Measurements from ENCODE around the gene KLF3.

Gene KLF3

DNA sequence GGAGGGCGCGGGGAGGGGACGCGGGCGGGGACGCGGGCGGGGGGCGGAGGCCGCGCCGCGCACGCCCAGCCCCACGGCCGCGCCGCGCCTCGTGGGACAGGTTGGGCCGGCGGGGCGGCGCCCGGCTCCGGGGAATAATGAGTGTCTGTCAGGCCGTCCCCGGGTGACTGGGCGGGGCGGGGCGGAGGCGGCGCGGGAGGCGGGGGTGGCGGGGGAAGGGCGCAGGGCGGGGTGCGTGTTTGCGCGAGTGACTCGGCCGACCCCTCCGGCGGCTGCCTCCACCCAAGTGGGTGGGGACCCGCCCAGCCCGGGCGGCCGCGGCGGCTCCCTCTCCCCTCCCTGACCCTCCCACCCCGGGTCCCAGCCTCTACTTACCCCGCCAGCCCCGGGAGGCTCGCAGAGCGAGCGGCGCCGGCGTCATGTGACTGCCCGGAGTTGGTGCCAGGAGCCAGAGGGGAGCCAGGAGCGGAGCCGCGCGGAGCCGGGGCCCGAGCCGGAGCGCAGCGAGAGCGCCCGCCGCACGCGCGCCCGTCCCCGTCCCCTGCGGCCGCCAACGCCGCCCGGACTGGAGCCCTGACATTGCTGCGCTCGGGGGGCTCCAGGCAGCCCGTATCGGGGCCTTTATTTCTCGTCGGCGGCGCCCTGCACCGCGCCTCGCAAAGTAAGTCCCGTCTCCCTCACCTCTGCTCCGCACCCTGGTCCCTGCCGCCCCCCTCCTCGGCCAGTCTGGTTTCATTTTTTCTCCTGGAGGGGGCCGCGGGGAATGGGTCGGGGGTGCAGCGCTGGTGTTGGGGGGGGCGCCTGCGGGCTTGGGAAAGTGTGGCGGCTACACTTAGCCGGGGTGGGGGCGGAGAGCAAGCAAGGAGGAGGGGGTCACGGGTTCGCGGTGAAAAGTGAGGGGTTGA, at the start of gene KLF3:
TSS of gene KLF3 (plus strand) at position 399 of the 905 bp plus-strand sequence. CDS start 16,427 bp downstream, outside the sequence.
- Histone ChIP-seq H3K4me3 (ENCODE audit: low read depth in 1 of 2, low read length in 1 of 2) (peak within 1 kb of the TSS; percentile 88 to 89), H3K27ac (peak within 1 kb of the TSS; percentile 100), H3K4me1 (ENCODE audit: control insufficient read depth in 1 of 2, insufficient read depth in 1 of 2, low read depth in 1 of 2, low read length in 1 of 2) (peaks cover 57 to 59% of the 10 kb centered on the region in 2 experiments), H3K36me3 (no peaks in the 10 kb centered on the region), H3K9me3 (no peaks in the 10 kb centered on the region), H3K27me3 (no peaks in the 10 kb centered on the region)
- TF ChIP-seq, protein P1, sequence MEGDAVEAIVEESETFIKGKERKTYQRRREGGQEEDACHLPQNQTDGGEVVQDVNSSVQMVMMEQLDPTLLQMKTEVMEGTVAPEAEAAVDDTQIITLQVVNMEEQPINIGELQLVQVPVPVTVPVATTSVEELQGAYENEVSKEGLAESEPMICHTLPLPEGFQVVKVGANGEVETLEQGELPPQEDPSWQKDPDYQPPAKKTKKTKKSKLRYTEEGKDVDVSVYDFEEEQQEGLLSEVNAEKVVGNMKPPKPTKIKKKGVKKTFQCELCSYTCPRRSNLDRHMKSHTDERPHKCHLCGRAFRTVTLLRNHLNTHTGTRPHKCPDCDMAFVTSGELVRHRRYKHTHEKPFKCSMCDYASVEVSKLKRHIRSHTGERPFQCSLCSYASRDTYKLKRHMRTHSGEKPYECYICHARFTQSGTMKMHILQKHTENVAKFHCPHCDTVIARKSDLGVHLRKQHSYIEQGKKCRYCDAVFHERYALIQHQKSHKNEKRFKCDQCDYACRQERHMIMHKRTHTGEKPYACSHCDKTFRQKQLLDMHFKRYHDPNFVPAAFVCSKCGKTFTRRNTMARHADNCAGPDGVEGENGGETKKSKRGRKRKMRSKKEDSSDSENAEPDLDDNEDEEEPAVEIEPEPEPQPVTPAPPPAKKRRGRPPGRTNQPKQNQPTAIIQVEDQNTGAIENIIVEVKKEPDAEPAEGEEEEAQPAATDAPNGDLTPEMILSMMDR (IDR thresholded peaks at IDR 0.05), result peak; percentile 10

DNA sequence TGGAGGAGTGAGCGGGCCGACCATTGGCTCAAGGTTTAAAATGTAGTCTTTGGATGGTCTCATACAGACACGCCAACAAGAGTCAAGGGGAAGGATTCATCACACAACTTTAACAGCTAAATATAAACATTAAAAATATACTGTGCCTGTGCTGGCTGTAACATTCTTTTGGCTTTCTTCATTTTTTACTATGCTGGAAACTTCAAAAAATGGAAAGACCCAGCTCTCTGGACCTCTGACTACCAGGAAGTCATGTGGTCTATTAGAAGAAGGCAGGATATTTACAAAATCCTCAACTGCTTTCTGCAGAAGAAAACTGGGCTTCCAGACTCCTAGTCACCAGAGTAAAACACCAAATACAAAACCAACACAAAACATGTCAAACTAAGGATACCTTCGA, 49.8 kb upstream of the KLF3 start:
- no peaks in the 10 kb centered on the region for H3K9me3 ChIP-seq
- peaks cover 27 to 49% of the 10 kb centered on the region in 2 experiments for H3K4me1 ChIP-seq (ENCODE audit: control insufficient read depth in 1 of 2, insufficient read depth in 1 of 2, low read depth in 1 of 2, low read length in 1 of 2)
- no peaks in the 10 kb centered on the region for H3K27me3 ChIP-seq
- H3K4me3 ChIP-seq (ENCODE audit: low read depth in 1 of 2, low read length in 1 of 2), result no peak overlapping the region
- H3K36me3 ChIP-seq, result no peaks in the 10 kb centered on the region
- TF ChIP-seq, protein P1 (IDR thresholded peaks at IDR 0.05), result no peak
- H3K27ac ChIP-seq, result peak overlapping the region; percentile 12

DNA sequence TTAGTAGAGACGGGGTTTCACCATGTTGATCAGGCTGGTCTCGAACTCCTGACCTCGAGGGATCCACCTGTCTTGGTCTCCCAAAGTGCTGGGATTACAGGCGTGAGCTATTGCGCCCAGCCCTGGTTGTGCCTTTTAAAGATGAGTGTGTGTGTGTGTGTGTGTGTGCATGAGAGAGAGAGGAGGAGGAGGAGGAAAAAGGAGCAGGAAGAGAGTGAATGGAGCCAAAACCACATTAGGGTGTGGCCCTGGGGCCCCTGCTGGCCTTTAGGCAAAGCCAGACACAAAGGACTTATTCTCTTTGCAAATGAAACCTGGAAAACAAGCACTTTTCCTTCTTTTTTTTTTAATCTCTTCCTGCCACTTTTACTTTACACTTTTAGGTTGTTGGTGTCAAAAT, 48.2 kb upstream of the KLF3 start:
- no peak overlapping the region for H3K27ac ChIP-seq
- no peaks in the 10 kb centered on the region for H3K27me3 ChIP-seq
- no peaks in the 10 kb centered on the region for H3K9me3 ChIP-seq
- TF ChIP-seq, protein P1 (IDR thresholded peaks at IDR 0.05), result no peak
- peaks cover 29 to 49% of the 10 kb centered on the region in 2 experiments for H3K4me1 ChIP-seq (ENCODE audit: control insufficient read depth in 1 of 2, insufficient read depth in 1 of 2, low read depth in 1 of 2, low read length in 1 of 2)
- no peaks in the 10 kb centered on the region for H3K36me3 ChIP-seq
- no peak overlapping the region for H3K4me3 ChIP-seq (ENCODE audit: low read depth in 1 of 2, low read length in 1 of 2)

DNA sequence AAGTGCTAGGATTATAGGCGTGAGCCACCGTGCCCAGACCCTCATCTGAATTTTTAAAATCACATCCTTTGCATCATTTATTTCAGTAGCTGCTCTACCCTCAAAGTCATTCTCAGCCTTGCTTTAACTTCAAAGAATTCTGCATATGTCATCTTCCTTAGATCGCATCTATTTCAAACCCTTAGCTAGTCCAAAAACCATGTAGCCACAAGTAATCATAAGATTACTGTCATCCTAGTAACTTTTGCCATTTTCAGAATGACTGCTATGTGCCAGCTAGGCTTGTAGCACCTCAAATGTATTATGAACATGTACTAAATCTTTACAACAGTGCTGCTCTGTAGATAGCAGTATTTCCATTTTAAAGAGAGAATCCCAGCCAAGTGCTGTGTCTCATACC, 45.5 kb upstream of the KLF3 start:
- Histone ChIP-seq H3K9me3 (no peaks in the 10 kb centered on the region), H3K4me3 (ENCODE audit: low read depth in 1 of 2, low read length in 1 of 2) (no peak overlapping the region), H3K36me3 (no peaks in the 10 kb centered on the region), H3K27ac (no peak overlapping the region), H3K4me1 (ENCODE audit: control insufficient read depth in 1 of 2, insufficient read depth in 1 of 2, low read depth in 1 of 2, low read length in 1 of 2) (peaks cover 44 to 57% of the 10 kb centered on the region in 2 experiments), H3K27me3 (no peaks in the 10 kb centered on the region)
- TF ChIP-seq, protein P1 (IDR thresholded peaks at IDR 0.05), result no peak

DNA sequence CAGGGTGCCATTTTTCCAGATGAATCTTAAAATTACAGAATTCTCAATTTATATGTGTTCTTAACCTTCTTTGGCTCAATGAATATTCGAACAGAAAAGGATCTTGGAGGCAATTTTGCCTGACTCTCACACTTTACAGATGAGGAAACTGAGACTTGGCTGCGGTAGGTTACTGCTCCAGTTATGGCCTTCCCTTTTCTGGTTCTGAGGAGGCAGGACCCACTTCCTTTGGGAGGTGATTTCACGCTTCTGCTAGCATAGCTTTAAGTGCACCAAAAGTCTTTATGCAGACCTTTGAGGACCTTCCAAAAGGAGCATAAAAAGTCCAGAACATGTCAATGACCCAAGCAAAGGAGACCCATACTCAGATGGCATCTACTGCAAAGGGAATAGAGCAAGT, 44.7 kb upstream of the KLF3 start:
- Histone ChIP-seq H3K9me3 (no peaks in the 10 kb centered on the region), H3K4me3 (ENCODE audit: low read depth in 1 of 2, low read length in 1 of 2) (no peak overlapping the region), H3K36me3 (no peaks in the 10 kb centered on the region), H3K27ac (peak overlapping the region; percentile 96), H3K4me1 (ENCODE audit: control insufficient read depth in 1 of 2, insufficient read depth in 1 of 2, low read depth in 1 of 2, low read length in 1 of 2) (peaks cover 44 to 54% of the 10 kb centered on the region in 2 experiments), H3K27me3 (no peaks in the 10 kb centered on the region)
- TF ChIP-seq, protein P1 (IDR thresholded peaks at IDR 0.05), result no peak
